ENCODE data around the gene WDFY1. TPM values are rescaled to one million over a fixed set of nuclear protein-coding genes. Genes with fewer than 3 reads are reported as not detected.
"Not testable (repeated sequence)": the region's sequence is repeated elsewhere in the genome, so short reads cannot be mapped to it uniquely, and the experiment has no call there.

Gene WDFY1
- total RNA-seq, 1 donor from 2014 or later = 154 TPM

- DNase-seq (ENCODE audit: low read depth, low spot score) = no peak
These were observed 48.3 kb downstream of the WDFY1 start for GRCh38 chr2:223896833-223897311.

- DNase-seq (ENCODE audit: low read depth, low spot score) = no peak
These were observed 50.2 kb downstream of the WDFY1 start for GRCh38 chr2:223894968-223895367.

DNA sequence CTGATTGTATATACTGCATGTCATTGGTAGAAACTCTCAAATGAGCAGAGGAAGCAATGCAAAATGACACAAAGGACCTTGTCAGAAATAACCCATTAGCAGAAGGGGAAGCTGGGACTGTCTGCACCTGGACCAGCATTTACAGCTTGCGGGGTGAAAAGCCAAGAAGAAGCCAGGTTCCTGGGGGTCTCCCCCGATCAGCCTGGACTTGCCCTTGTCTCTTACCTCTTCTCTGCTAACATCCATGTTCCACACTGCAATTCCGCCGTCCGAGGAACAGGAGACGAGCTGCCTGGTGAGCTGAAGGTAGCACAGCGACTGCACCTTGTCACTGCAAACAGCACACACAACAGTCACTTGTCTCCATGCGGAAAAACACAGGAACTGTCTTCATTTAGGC is 51.1 kb downstream of the WDFY1 start:
- DNase-seq (ENCODE audit: low read depth, low spot score) = no peak

- DNase-seq (ENCODE audit: low read depth, low spot score) = no peak
These were observed 54.4 kb downstream of the WDFY1 start for GRCh38 chr2:223890721-223891120.

GRCh38 chr2:223889229-223889628 is 55.9 kb downstream of the WDFY1 start:
- no peak for DNase-seq (ENCODE audit: low read depth, low spot score)

DNA sequence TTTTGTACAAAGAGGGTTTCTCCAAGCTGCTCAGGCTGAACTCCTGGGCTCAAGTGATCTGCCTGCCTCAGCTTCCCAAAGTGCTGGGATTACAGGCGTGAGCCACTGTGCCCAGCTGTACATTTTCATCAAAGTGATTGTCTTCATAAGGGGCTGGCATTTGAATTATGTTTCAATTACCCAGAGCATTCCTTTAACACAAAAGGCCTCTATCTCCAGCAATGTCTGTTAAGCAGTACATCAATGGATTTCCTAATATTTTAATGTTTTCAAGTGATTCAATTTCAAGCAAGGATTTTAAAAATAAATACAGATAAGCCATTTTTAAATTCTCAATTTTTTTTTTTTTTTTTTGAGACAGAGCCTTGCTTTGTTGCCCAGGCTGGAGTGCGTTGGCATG is 56.9 kb downstream of the WDFY1 start:
- DNase-seq (ENCODE audit: low read depth, low spot score) = no peak

DNA sequence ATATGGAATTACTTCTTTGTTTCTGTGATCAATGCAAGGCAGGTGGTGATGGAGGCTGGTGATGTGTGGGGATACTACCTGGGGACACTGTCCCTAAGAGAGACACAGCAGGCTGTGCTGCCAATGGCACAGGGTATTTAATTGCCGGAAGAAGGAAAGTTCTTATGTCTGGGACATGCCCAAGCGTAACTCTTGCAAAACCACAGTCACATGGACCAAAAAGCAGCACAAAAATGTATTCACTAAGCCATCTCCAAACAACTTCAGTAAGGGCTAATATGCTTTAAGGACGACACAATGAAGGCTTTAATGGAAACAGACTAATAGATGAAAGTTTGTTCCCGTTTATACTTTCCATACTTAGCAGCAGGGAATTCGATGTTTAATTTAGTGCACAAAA is 58.0 kb downstream of the WDFY1 start:
- DNase-seq (ENCODE audit: low read depth, low spot score) = no peak

- DNase-seq (ENCODE audit: low read depth, low spot score) = no peak
These were observed 58.4 kb downstream of the WDFY1 start for GRCh38 chr2:223886726-223887125.

DNA sequence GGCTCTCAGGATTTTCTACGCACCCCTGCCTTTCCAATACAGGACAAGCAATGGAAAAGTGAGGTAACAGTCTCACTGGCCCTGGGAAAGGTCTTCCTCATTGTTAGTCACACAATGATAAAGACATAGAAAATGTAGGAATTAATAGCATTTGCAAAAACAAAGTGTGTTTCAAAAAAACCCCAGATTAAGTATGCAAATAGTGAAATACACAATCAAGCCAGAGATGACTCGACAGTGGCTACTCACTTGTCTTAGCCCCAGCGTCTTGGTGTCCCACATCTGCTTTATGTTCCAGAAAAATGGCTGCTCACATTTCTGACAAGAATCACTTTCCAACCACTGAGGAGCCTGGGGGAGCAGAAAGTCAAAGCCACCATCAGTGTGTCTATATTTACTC is 60.7 kb downstream of the WDFY1 start:
- DNase-seq (ENCODE audit: low read depth, low spot score) = no peak

DNA sequence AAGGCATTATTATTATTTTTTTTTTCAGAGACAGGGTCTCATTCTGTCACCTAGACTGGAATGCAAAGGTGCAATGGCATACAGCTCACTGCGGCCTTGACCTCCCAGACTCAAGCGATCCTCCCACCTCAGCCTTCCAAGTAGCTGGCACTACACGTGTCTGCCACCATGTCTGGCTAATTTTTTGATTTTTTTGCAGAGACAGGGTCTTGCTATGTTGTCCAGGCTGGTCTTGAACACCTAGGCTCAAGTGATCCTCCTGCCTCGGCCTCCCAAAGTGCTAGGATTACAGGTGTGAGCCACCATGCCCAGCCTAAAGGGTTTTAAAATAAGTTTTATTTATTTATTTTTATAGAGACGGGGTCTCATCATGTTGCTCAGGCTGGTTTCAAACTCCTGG is 62.4 kb downstream of the WDFY1 start:
- no peak for DNase-seq (ENCODE audit: low read depth, low spot score)

DNA sequence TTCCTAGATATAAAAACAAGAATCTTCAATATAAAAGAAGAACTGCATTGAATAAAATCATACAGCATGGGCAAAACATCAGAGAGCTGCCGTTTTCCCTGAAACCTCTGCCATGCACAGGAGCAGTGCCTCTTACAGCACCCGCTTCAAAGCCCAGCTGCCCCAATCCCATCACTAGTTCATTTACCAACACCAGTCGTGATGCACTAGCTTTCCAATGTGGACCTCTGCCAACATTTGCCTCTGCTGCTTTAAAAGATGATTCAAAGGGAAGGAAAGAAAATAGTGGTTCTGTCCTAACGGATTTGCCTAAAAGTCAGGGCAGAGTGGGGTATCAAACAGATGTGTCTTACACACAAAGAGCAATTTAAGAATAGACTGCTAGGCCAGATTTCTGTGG is 64.3 kb downstream of the WDFY1 start:
- no peak for DNase-seq (ENCODE audit: low read depth, low spot score)

- DNase-seq (ENCODE audit: low read depth, low spot score) = no peak
These were observed 67.3 kb downstream of the WDFY1 start for GRCh38 chr2:223877721-223878410.

DNA sequence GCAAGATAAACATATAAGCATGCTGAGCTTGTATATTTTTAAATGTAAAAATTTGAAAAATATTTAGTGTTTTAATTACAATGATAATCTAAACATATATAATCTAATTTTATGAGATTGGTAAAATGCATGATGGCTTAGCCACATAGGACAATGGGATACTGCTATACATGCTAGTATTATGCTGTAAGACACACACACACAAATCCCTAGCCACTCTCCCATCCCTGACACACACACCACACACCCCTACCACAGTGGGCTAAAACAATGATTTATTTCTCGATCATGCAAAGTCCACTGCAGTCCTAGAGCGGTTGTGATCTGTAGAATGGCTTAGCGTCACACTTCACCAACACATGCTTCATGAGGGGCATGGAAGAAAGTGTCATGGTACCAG is 71.5 kb downstream of the WDFY1 start:
- DNase-seq (ENCODE audit: low read depth, low spot score) = no peak

DNA sequence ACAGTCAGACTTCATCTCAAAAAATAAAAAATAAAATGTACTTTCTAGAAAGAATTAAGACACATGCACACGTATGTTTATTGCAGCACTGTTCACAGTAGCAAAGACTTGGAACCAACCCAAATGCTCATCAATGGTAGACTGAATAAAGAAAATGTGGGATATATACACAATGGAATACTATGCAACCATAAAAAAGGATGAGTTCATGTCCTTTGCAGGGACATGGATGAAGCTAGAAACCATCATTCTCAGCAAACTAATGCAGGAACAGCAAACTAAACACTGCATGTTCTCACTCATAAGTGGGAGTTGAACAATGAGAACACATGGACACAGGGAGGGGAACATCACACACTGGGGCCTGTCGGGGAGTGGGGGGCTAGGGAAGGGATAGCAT is 72.4 kb downstream of the WDFY1 start:
- DNase-seq (ENCODE audit: low read depth, low spot score) = not testable (repeated sequence)

- not testable (repeated sequence) for DNase-seq (ENCODE audit: low read depth, low spot score)
These were observed 73.5 kb downstream of the WDFY1 start for GRCh38 chr2:223871661-223872060.

GRCh38 chr2:223870840-223871611 is 74.1 kb downstream of the WDFY1 start:
- no peak for DNase-seq (ENCODE audit: low read depth, low spot score)

GRCh38 chr2:223868005-223868404 is 77.1 kb downstream of the WDFY1 start:
- no peak for DNase-seq (ENCODE audit: low read depth, low spot score)

DNA sequence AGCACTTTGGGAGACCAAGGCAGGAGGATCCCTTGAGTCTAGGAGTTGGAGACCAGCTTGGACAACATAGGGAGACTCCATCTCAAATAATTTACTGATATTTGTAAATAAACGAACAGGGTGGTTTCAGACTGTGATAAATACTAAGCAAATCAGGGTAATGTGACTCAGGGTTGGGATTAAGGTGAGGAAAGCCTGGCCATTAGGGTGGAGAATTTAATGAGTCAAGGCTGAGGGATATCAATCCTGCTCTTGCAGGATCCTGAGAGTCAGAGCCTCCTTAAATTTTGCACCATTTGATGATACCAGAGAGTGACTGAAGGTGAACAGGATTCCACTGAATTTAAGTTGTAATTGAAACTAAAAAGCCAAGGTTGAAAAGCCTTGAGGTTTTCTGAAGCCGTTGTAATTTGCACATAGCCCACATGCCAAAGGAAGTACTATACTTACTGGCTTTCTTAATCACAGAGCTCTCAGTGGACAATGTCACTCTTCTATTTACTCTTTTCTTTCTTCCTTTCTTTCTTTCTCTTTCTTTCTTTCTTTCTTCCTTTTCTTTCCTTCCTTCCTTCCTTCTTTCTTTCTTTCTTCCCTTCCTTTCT is 79.1 kb downstream of the WDFY1 start:
- no peak for DNase-seq (ENCODE audit: low read depth, low spot score)

GRCh38 chr2:223865124-223865523 is 80.0 kb downstream of the WDFY1 start:
- DNase-seq (ENCODE audit: low read depth, low spot score) = no peak

- no peak for DNase-seq (ENCODE audit: low read depth, low spot score)
These were observed 81.6 kb downstream of the WDFY1 start for GRCh38 chr2:223863491-223863890.

GRCh38 chr2:223860809-223861738 is 84.1 kb downstream of the WDFY1 start:
- no peak for DNase-seq (ENCODE audit: low read depth, low spot score)

Data from pulmonary artery endothelial cell (primary cell).